ENCODE results near the gene COMMD9.

GRCh38 chr11:36313750-36314433 lies 24.7 kb upstream of the COMMD9 start:
- TF ChIP-seq CTCF (IDR thresholded peaks at IDR 0.05; ENCODE audit: low read depth, low read length) (no peak), EZH2phosphoT487 (IDR thresholded peaks at IDR 0.05; ENCODE audit: low read depth) (no peak)

Measured in OCI-LY3 (cell line).